ENCODE results near the gene WRAP73. TPM values are rescaled to one million over a fixed set of nuclear protein-coding genes. Genes with fewer than 3 reads are reported as not detected.

WRAP73 gene
- total and polyA plus RNA-seq, 5 donors = 8.7 to 13.9 (median 12.5) TPM

GRCh38 chr1:3632716-3633343 lies 17.1 kb downstream of the WRAP73 start:
- Histone ChIP-seq H3K9me3 (ENCODE audit: control insufficient read depth, low read length) (no peaks in the 10 kb centered on the region), H3K4me3 (ENCODE audit: low read length) (no peak overlapping the region), H3K27me3 (ENCODE audit: control insufficient read depth, insufficient read depth) (no peaks in the 10 kb centered on the region), H3K27ac (ENCODE audit: low read length) (no peak overlapping the region), H3K4me1 (ENCODE audit: control insufficient read depth, insufficient read depth, low read length) (no peaks in the 10 kb centered on the region)
- ATAC-seq (no peak), DNase-seq (peak in 1 of 3 donors; percentile 31)
- intact Hi-C loops (cut with DNase I) = no loop called here
- 94% methylated on average over 26 of the region's 26 CpGs for WGBS

- no peaks in the 10 kb centered on the region for H3K27me3 ChIP-seq (ENCODE audit: control insufficient read depth, insufficient read depth)
- H3K4me3 ChIP-seq (ENCODE audit: low read length) = no peak overlapping the region
- H3K4me1 ChIP-seq (ENCODE audit: control insufficient read depth, insufficient read depth, low read length) = no peaks in the 10 kb centered on the region
- H3K9me3 ChIP-seq (ENCODE audit: control insufficient read depth, low read length) = no peaks in the 10 kb centered on the region
- 95% methylated on average over 17 of the region's 17 CpGs for WGBS
- DNase-seq = peak in 1 of 3 donors; percentile 51
- no peak overlapping the region for H3K27ac ChIP-seq (ENCODE audit: low read length)
- intact Hi-C loops (cut with DNase I) = no loop called here
- ATAC-seq = no peak
Measured at GRCh38 chr1:3632298-3632697, 17.6 kb downstream of the WRAP73 start.

GRCh38 chr1:3631320-3632260 lies 18.3 kb downstream of the WRAP73 start:
- DNase-seq = peak in 1 of 3 donors; percentile 45
- no peak for ATAC-seq
- 89% methylated on average over 36 of the region's 36 CpGs for WGBS
- Histone ChIP-seq H3K9me3 (ENCODE audit: control insufficient read depth, low read length) (no peaks in the 10 kb centered on the region), H3K27me3 (ENCODE audit: control insufficient read depth, insufficient read depth) (no peaks in the 10 kb centered on the region), H3K4me3 (ENCODE audit: low read length) (no peak overlapping the region), H3K27ac (ENCODE audit: low read length) (no peak overlapping the region), H3K4me1 (ENCODE audit: control insufficient read depth, insufficient read depth, low read length) (no peaks in the 10 kb centered on the region)
- intact Hi-C loops (cut with DNase I) = no loop called here

- ATAC-seq (peak in 1 of 2 donors; percentile 20), DNase-seq (peak in 1 of 3 donors; percentile 28)
- Histone ChIP-seq H3K27ac (ENCODE audit: low read length) (no peak overlapping the region), H3K4me3 (ENCODE audit: low read length) (no peak overlapping the region), H3K4me1 (ENCODE audit: control insufficient read depth, insufficient read depth, low read length) (no peaks in the 10 kb centered on the region), H3K27me3 (ENCODE audit: control insufficient read depth, insufficient read depth) (no peaks in the 10 kb centered on the region), H3K9me3 (ENCODE audit: control insufficient read depth, low read length) (no peaks in the 10 kb centered on the region)
- intact Hi-C loops (cut with DNase I) = no loop called here
- 80% methylated on average over 9 of the region's 9 CpGs for WGBS
Measured at GRCh38 chr1:3630914-3631313, 19.0 kb downstream of the WRAP73 start.

GRCh38 chr1:3630161-3630611 lies 19.7 kb downstream of the WRAP73 start:
- H3K9me3 ChIP-seq (ENCODE audit: control insufficient read depth, low read length) = no peaks in the 10 kb centered on the region
- intact Hi-C loops (cut with DNase I) = no loop called here
- DNase-seq (peak in 1 of 3 donors; percentile 51), ATAC-seq (no peak)
- no peaks in the 10 kb centered on the region for H3K4me1 ChIP-seq (ENCODE audit: control insufficient read depth, insufficient read depth, low read length)
- H3K4me3 ChIP-seq (ENCODE audit: low read length) = no peak overlapping the region
- no peak overlapping the region for H3K27ac ChIP-seq (ENCODE audit: low read length)
- no peaks in the 10 kb centered on the region for H3K27me3 ChIP-seq (ENCODE audit: control insufficient read depth, insufficient read depth)
- WGBS = 61% methylated on average over 11 of the region's 11 CpGs

- WGBS = 91% methylated on average over 16 of the region's 16 CpGs
- Histone ChIP-seq H3K9me3 (ENCODE audit: control insufficient read depth, low read length) (no peaks in the 10 kb centered on the region), H3K4me1 (ENCODE audit: control insufficient read depth, insufficient read depth, low read length) (no peaks in the 10 kb centered on the region), H3K27me3 (ENCODE audit: control insufficient read depth, insufficient read depth) (no peaks in the 10 kb centered on the region), H3K27ac (ENCODE audit: low read length) (no peak overlapping the region), H3K4me3 (ENCODE audit: low read length) (no peak overlapping the region)
- no peak for ATAC-seq
- DNase-seq = peak in 2 of 3 donors; percentile 23 to 37
- intact Hi-C loops (cut with DNase I) = no loop called here
Measured at GRCh38 chr1:3629561-3630160, 20.2 kb downstream of the WRAP73 start.

GRCh38 chr1:3628445-3628844 lies 21.5 kb downstream of the WRAP73 start:
- intact Hi-C loops (cut with DNase I) = no loop called here
- DNase-seq (peak in 2 of 3 donors; percentile 12 to 37), ATAC-seq (no peak)
- H3K4me1 ChIP-seq (ENCODE audit: control insufficient read depth, insufficient read depth, low read length) = peaks cover 3% of the 10 kb centered on the region
- H3K4me3 ChIP-seq (ENCODE audit: low read length) = no peak overlapping the region
- no peak overlapping the region for H3K27ac ChIP-seq (ENCODE audit: low read length)
- H3K9me3 ChIP-seq (ENCODE audit: control insufficient read depth, low read length) = no peaks in the 10 kb centered on the region
- H3K27me3 ChIP-seq (ENCODE audit: control insufficient read depth, insufficient read depth) = no peaks in the 10 kb centered on the region
- WGBS = 82% methylated on average over 10 of the region's 10 CpGs

GRCh38 chr1:3627515-3628253 lies 22.2 kb downstream of the WRAP73 start:
- intact Hi-C loops (cut with DNase I) = no loop called here

GRCh38 chr1:3626025-3626424 lies 23.9 kb downstream of the WRAP73 start:
- H3K9me3 ChIP-seq (ENCODE audit: control insufficient read depth, low read length) = no peaks in the 10 kb centered on the region
- ATAC-seq (no peak), DNase-seq (no peak)
- H3K27ac ChIP-seq (ENCODE audit: low read length) = no peak overlapping the region
- intact Hi-C loops (cut with DNase I) = no loop called here
- no peaks in the 10 kb centered on the region for H3K27me3 ChIP-seq (ENCODE audit: control insufficient read depth, insufficient read depth)
- H3K4me1 ChIP-seq (ENCODE audit: control insufficient read depth, insufficient read depth, low read length) = peaks cover 5% of the 10 kb centered on the region
- 73% methylated on average over 4 of the region's 4 CpGs for WGBS
- H3K4me3 ChIP-seq (ENCODE audit: low read length) = no peak overlapping the region

More at GRCh38 chr1:3627515-3628253, 22.2 kb downstream of the WRAP73 start:
- no peak overlapping the region for H3K4me3 ChIP-seq (ENCODE audit: low read length)
- no peaks in the 10 kb centered on the region for H3K27me3 ChIP-seq (ENCODE audit: control insufficient read depth, insufficient read depth)
- peak in 2 of 3 donors; percentile 48 for DNase-seq
- H3K27ac ChIP-seq (ENCODE audit: low read length) = no peak overlapping the region
- ATAC-seq = no peak
- no peaks in the 10 kb centered on the region for H3K9me3 ChIP-seq (ENCODE audit: control insufficient read depth, low read length)
- H3K4me1 ChIP-seq (ENCODE audit: control insufficient read depth, insufficient read depth, low read length) = peaks cover 5% of the 10 kb centered on the region
- 91% methylated on average over 26 of the region's 26 CpGs for WGBS

- H3K27ac ChIP-seq (ENCODE audit: low read length) = no peak overlapping the region
- WGBS = 3% methylated on average over 71 of the region's 71 CpGs
- peak in 2 of 3 donors; percentile 68 to 71 for DNase-seq
Measured at GRCh38 chr1:3625151-3625907, 24.6 kb downstream of the WRAP73 start.

More at GRCh38 chr1:3625151-3625907, 24.6 kb downstream of the WRAP73 start:
- ATAC-seq = peak; percentile 20 to 54
- Histone ChIP-seq H3K4me1 (ENCODE audit: control insufficient read depth, insufficient read depth, low read length) (peaks cover 5% of the 10 kb centered on the region), H3K9me3 (ENCODE audit: control insufficient read depth, low read length) (no peaks in the 10 kb centered on the region), H3K4me3 (ENCODE audit: low read length) (peak overlapping the region; percentile 85), H3K27me3 (ENCODE audit: control insufficient read depth, insufficient read depth) (no peaks in the 10 kb centered on the region)
- intact Hi-C loops (cut with DNase I) = no loop called here
